HG03196 (cell line): ENCODE results near the gene IKBIP.
"Not testable (repeated sequence)": the region's sequence is repeated elsewhere in the genome, so short reads cannot be mapped to it uniquely, and the experiment has no call there.

ENCODE experiments used
- ATAC-seq: cut with Tn5 transposase; IDR thresholded peaks from one replicate; pipeline ENCODE4 v1.9.1; 2021; ENCODE audit not compliant: unreplicated experiment

The IKBIP gene

GRCh38 chr12:98644712-98645571 is at the start of gene IKBIP, which contains the start of gene APAF1:
TSS of gene IKBIP (minus strand) at chr12:98644788. CDS start at chr12:98644701, 87 bp downstream.
TSS of gene APAF1 (plus strand) at chr12:98645290. CDS start at chr12:98648360, 3,070 bp downstream.
- peak; percentile 84 for ATAC-seq

GRCh38 chr12:98691351-98691750 is 46.8 kb upstream of the IKBIP start:
- ATAC-seq = no peak

- ATAC-seq = no peak
Observed at GRCh38 chr12:98686603-98687002, 42.0 kb upstream of the IKBIP start.

- ATAC-seq = no peak
Observed at GRCh38 chr12:98684199-98684598, 39.6 kb upstream of the IKBIP start.

GRCh38 chr12:98679611-98680005 is 35.0 kb upstream of the IKBIP start:
- no peak for ATAC-seq

- no peak for ATAC-seq
Observed at GRCh38 chr12:98678946-98679610, 34.5 kb upstream of the IKBIP start.

- no peak for ATAC-seq
Observed at GRCh38 chr12:98678236-98678945, 33.8 kb upstream of the IKBIP start.

GRCh38 chr12:98674841-98675240 is 30.3 kb upstream of the IKBIP start:
- no peak for ATAC-seq

- ATAC-seq = no peak
Observed at GRCh38 chr12:98671459-98671858, 26.9 kb upstream of the IKBIP start.

- ATAC-seq = no peak
Observed at GRCh38 chr12:98669751-98670150, 25.2 kb upstream of the IKBIP start.

- ATAC-seq = no peak
Observed at GRCh38 chr12:98660521-98660920, 15.9 kb upstream of the IKBIP start.

- no peak for ATAC-seq
Observed at GRCh38 chr12:98656289-98657101, 11.9 kb upstream of the IKBIP start.

- no peak for ATAC-seq
Observed at GRCh38 chr12:98653866-98654493, 9.4 kb upstream of the IKBIP start.

GRCh38 chr12:98651328-98651727 is 6.7 kb upstream of the IKBIP start:
- no peak for ATAC-seq

- no peak for ATAC-seq
Observed at GRCh38 chr12:98646294-98647090, 1.9 kb upstream of the IKBIP start.

GRCh38 chr12:98645572-98646067 is 1.0 kb upstream of the IKBIP start:
- ATAC-seq = peak; percentile 0

- ATAC-seq = peak; percentile 24
Observed at GRCh38 chr12:98644433-98644711, 216 bp downstream of the IKBIP start.

- not testable (repeated sequence) for ATAC-seq
Observed at GRCh38 chr12:98642801-98643200, 1.8 kb downstream of the IKBIP start.

GRCh38 chr12:98639491-98639890 is 5.1 kb downstream of the IKBIP start:
- no peak for ATAC-seq
